Pancreas (tissue), 10 donors: Measurements from ENCODE around the gene BIRC2. TPM values are rescaled to one million over a fixed set of nuclear protein-coding genes. Genes with fewer than 3 reads are reported as not detected.
A peak's percentile ranks its signal among the peaks of the same experiment; 100 is the strongest.

Experiments
- ATAC-seq, 4 donors: fragments of 200-7000 bp; cut with Tn5 transposase; one replicate each; pipeline versions ENCODE4 v1.8.0 to v1.9.1; 2020; ENCODE audit warnings: mild to moderate bottlenecking in 4 of 4, moderate library complexity in 4 of 4
- DNase-seq, 6 donors: peaks; one replicate each; pipeline ENCODE4 v3.0.0-alpha.2; 2020
- FAIRE-seq: peaks from 2 replicates; lab custom pipeline; 2012; peaks lifted over from hg19 to GRCh38; lab: Jason Lieb, UNC
- H3K27ac ChIP-seq, 4 donors: fragments of 200-600 bp; sonication (generic); 1 replicate in 3 of 4; 2 replicates in 1 of 4; pipeline versions ENCODE4 v1.5.0 to v1.8.0; 2020
- H3K27me3 ChIP-seq, 4 donors: fragments of 200-600 bp; one replicate each; pipeline ENCODE4 v1.8.0; 2021
- H3K36me3 ChIP-seq, 3 donors: fragments of 200-600 bp; sonication (generic) in 1 of 3; one replicate each; pipeline versions ENCODE4 v1.5.0 to v1.8.0; 2020 to 2021
- H3K4me1 ChIP-seq, 3 donors: fragments of 200-600 bp; one replicate each; pipeline ENCODE4 v1.8.0; 2021
- H3K4me3 ChIP-seq, 4 donors: fragments of 200-600 bp; sonication (generic) in 2 of 4; one replicate each; pipeline versions ENCODE4 v1.5.0 to v1.8.0; 2020 to 2021
- H3K9me3 ChIP-seq, 4 donors: fragments of 200-600 bp; one replicate each; pipeline ENCODE4 v1.8.0; 2021
- CTCF ChIP-seq, 4 donors: fragments of 200-600 bp; sonication (generic) in 3 of 4; IDR thresholded peaks; one replicate each; pipeline versions ENCODE4 v1.5.0 to v1.8.0; 2021; ENCODE audit warnings: antibody characterized with exemption in 4 of 4
- WGBS, 2 donors: extraction: QIAGEN DNeasy Blood & Tissue Kit; methylation state at CpG; one replicate each; pipeline ENCODE4 v1.1.7; 2013; 5-methylcytosine and 5-hydroxymethylcytosine counted together
- intact Hi-C, 3 donors: fragments of 100-400 bp; cut with DNase I; formaldehyde crosslinking; loops; one replicate each; pipeline versions ENCODE4 v1.11.1 to v1.14.2; 2022
- polyA plus RNA-seq, 2 donors: library from polyadenylated mRNA; stranded (reverse); fragments of 200-250 nt; gene quantifications; one replicate each; pipeline ENCODE4 v1.2.3, GENCODE V29; 2013
- total RNA-seq, 6 donors: library from RNA; stranded (reverse); fragmentation: NEBNext Ultra II Directional in 4 of 6; extraction: Animal tissue kit (Norgen Biotek cat#: 25700) in 4 of 6; gene quantifications; one replicate each; pipeline versions ENCODE4 v1.2.1 to v1.2.4, GENCODE V29; 2021 to 2023
- donor health status: healthy with polysubstance abuse.
- donor health status: DM: no; HTN: no; CAD: no; lungs with moderate emphysema.
- donor health status: DM: no; HTN: no; CAD: no.
- donor health status: control.
- donor health status: control.
- donor health status: Bipolar disorder and iron deficiency.
- donor health status: DM: yes; HTN: yes; CAD: no.
- donor health status: DM: no; HTN: no; CAD: no.
- donor health status: DM: no; HTN: no; CAD: no.
- donor health status: DM: yes; HTN: yes; CAD: no.

Gene BIRC2
- total and polyA plus RNA-seq, 8 donors = 20.2 to 39.1 (median 23.4) TPM

DNA sequence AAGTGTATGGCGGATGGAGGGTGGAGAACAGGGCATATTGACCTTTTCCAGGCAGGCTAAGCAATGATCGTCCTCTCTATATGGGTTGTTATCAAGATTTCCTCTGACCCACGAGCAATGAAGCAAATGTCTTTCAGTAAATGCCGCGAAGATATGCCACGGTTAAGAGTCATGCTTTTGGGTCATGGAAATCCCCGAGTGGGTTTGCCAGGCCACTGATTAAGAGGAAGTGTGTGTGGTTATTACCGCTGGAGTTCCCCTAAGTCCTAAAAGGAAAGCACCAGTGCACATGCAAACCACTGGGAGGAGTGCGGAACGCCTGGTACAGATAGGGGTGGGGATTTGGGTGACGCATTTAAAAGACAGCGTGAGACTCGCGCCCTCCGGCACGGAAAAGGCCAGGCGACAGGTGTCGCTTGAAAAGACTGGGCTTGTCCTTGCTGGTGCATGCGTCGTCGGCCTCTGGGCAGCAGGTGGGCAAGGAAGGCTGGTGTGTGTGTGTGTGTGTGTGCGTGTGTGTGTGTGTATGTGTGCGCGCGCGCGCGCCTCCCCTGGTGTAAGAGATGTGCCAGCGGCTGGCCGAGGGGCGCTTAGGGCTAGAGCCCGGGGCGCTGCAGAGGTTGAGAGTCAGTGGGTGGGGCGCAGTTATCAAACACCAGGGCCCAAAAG, 29.8 kb upstream of the BIRC2 start, which contains the start of gene BIRC3:
Gene BIRC3 (plus strand): TSS at position 386 of the 669 bp plus-strand sequence. CDS start 7,026 bp downstream, outside the sequence.
- DNase-seq = peak; percentile 79 to 90 (median 84)

GRCh38 chr11:102317768-102318103, 29.3 kb upstream of the BIRC2 start:
- intact Hi-C loops = no loop called here
- Histone ChIP-seq H3K27me3 (no peaks in the 10 kb centered on the region), H3K4me3 (peak overlapping the region; percentile 24 to 43 (median 36)), H3K9me3 (no peaks in the 10 kb centered on the region), H3K36me3 (no peaks in the 10 kb centered on the region), H3K4me1 (peaks cover 6 to 36% (median 24%) of the 10 kb centered on the region in 3 donors), H3K27ac (peak overlapping the region; percentile 27 to 82 (median 72))
- ATAC-seq (peak; percentile 37 to 56 (median 46)), FAIRE-seq (no peak), DNase-seq (no peak)
- TF ChIP-seq CTCF (IDR thresholded peaks at IDR 0.05) = no peak
- 14 to 18% methylated on average over 7 of the region's 7 CpGs for WGBS, 2 donors

More for the DNA sequence above, 29.8 kb upstream of the BIRC2 start, which contains the start of gene BIRC3:
- peak within 1 kb of the TSS; percentile 27 to 82 (median 72) for H3K27ac ChIP-seq
- no peaks in the 10 kb centered on the region for H3K9me3 ChIP-seq
- no peaks in the 10 kb centered on the region for H3K36me3 ChIP-seq
- intact Hi-C loops = no loop called here
- peak; percentile 88 to 94 (median 91) for ATAC-seq
- TF ChIP-seq CTCF (IDR thresholded peaks at IDR 0.05) = peak in 1 of 4 donors; percentile 14
- 1% methylated on average over 34 of the region's 34 CpGs for WGBS, 2 donors
- FAIRE-seq = peak; percentile 64
- peak within 1 kb of the TSS; percentile 24 to 43 (median 36) for H3K4me3 ChIP-seq
- no peaks in the 10 kb centered on the region for H3K27me3 ChIP-seq
- H3K4me1 ChIP-seq = peaks cover 6 to 41% (median 27%) of the 10 kb centered on the region in 3 donors

- DNase-seq = no peak
- peak overlapping the region in 2 of 4 donors; percentile 79 to 82 for H3K27ac ChIP-seq
- no peaks in the 10 kb centered on the region for H3K36me3 ChIP-seq
- intact Hi-C loops = no loop called here
- WGBS, 2 donors = 87 to 88% methylated on average over 1 of the region's 1 CpG
- no peaks in the 10 kb centered on the region for H3K27me3 ChIP-seq
- FAIRE-seq = no peak
- ATAC-seq = peak in 1 of 4 donors; percentile 4
- H3K9me3 ChIP-seq = no peaks in the 10 kb centered on the region
- TF ChIP-seq CTCF (IDR thresholded peaks at IDR 0.05) = no peak
- peaks cover 6 to 29% (median 17%) of the 10 kb centered on the region in 3 donors for H3K4me1 ChIP-seq
- peak overlapping the region in 2 of 4 donors; percentile 24 to 43 for H3K4me3 ChIP-seq
Measured at GRCh38 chr11:102318469-102318868, 28.5 kb upstream of the BIRC2 start.

DNA sequence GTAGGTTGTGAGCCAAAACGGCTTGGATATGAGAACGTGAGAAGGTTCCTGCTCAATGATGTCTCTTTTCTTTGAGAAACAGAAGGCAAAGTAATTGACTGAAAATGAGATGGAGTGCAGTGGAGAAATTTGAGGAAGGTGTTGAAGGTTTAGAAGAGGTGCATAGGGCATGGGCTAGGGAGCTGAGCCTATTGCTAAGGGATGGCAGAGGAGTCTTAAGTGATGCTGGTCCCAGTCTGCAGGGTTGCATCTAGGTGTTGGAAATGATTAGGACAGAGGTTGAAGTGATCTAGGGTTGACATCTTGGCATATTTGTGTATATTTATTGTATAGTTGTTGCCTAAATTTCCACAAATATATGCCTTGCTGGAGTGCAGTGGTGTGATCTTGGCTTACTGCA, 27.5 kb upstream of the BIRC2 start:
- ATAC-seq = no peak
- H3K4me1 ChIP-seq = peaks cover 2 to 18% (median 6%) of the 10 kb centered on the region in 3 donors
- intact Hi-C loops = no loop called here
- no peaks in the 10 kb centered on the region for H3K9me3 ChIP-seq
- no peak for DNase-seq
- TF ChIP-seq CTCF (IDR thresholded peaks at IDR 0.05) = no peak
- no peak for FAIRE-seq
- 81 to 89% methylated on average over 2 of the region's 2 CpGs for WGBS, 2 donors
- no peaks in the 10 kb centered on the region for H3K27me3 ChIP-seq
- H3K4me3 ChIP-seq = peak overlapping the region in 1 of 4 donors; percentile 43
- no peaks in the 10 kb centered on the region for H3K36me3 ChIP-seq
- no peak overlapping the region for H3K27ac ChIP-seq

- FAIRE-seq (no peak), ATAC-seq (no peak), DNase-seq (no peak)
- TF ChIP-seq CTCF (IDR thresholded peaks at IDR 0.05) = no peak
- peaks cover 0 to 13% (median 0%) of the 10 kb centered on the region in 3 donors for H3K4me1 ChIP-seq
- no peaks in the 10 kb centered on the region for H3K9me3 ChIP-seq
- no peaks in the 10 kb centered on the region for H3K27me3 ChIP-seq
- no peaks in the 10 kb centered on the region for H3K36me3 ChIP-seq
- H3K27ac ChIP-seq = peak overlapping the region in 2 of 4 donors; percentile 2 to 22
- H3K4me3 ChIP-seq = peak overlapping the region in 1 of 4 donors; percentile 43
- intact Hi-C loops = no loop called here
Measured at GRCh38 chr11:102320188-102320587, 26.8 kb upstream of the BIRC2 start.
